Stimulated activated naive B cell treated with anti-CD40 and anti-IgM and Interleukin-4, amounts not matched to agents 10 μg/mL and 1 μg/mL and 100 μg/mL, for 72 hours (primary cell): ENCODE data around the gene IL4I1.
A peak's percentile ranks its signal among the peaks of the same experiment; 100 is the strongest.

ENCODE experiments used
- ATAC-seq, 2 donors: fragments of 150-1000 bp; cut with Tn5 transposase; replicated peaks; 2 replicates each; pipeline ENCODE4 v1.10.0; 2021; ENCODE audit warnings: moderate library complexity in 1 of 2
- DNase-seq: peaks from one replicate; pipeline ENCODE4 v3.0.0; 2021
- H3K27ac Mint-ChIP-seq: one replicate; pipeline ENCODE4 v1.8.0; 2022; ENCODE audit warnings: mild to moderate bottlenecking, mixed read lengths
- H3K27me3 Mint-ChIP-seq, 2 donors: one replicate each; pipeline ENCODE4 v1.8.0; 2022; ENCODE audit warnings: mixed read lengths in 2 of 2
- H3K36me3 Mint-ChIP-seq, 2 donors: one replicate each; pipeline ENCODE4 v1.8.0; 2022; ENCODE audit warnings: mixed read lengths in 2 of 2, mild to moderate bottlenecking in 1 of 2
- H3K4me1 Mint-ChIP-seq, 2 donors: one replicate each; pipeline ENCODE4 v1.8.0; 2022; ENCODE audit warnings: mixed read lengths in 2 of 2, mild to moderate bottlenecking in 1 of 2
- H3K4me3 Mint-ChIP-seq, 2 donors: one replicate each; pipeline ENCODE4 v1.8.0; 2022; ENCODE audit warnings: mild to moderate bottlenecking in 2 of 2, mixed read lengths in 2 of 2, moderate library complexity in 1 of 2
- H3K9me3 Mint-ChIP-seq, 2 donors: one replicate each; pipeline ENCODE4 v1.8.0; 2022; ENCODE audit warnings: mixed read lengths in 2 of 2, mild to moderate bottlenecking in 1 of 2

IL4I1 gene

GRCh38 chr19:49854378-49855263, 42.1 kb downstream of the IL4I1 start:
- no peak for DNase-seq
- peaks cover 29 to 43% of the 10 kb centered on the region in 2 donors for H3K36me3 Mint-ChIP-seq
- no peaks in the 10 kb centered on the region for H3K27me3 Mint-ChIP-seq
- peak overlapping the region in 1 of 2 donors; percentile 31 for H3K4me3 Mint-ChIP-seq
- peak overlapping the region; percentile 89 for H3K27ac Mint-ChIP-seq
- peaks cover 4 to 5% of the 10 kb centered on the region in 2 donors for H3K9me3 Mint-ChIP-seq
- no peak for ATAC-seq
- peaks cover 30 to 50% of the 10 kb centered on the region in 2 donors for H3K4me1 Mint-ChIP-seq

GRCh38 chr19:49853852-49854377, 42.8 kb downstream of the IL4I1 start:
- peaks cover 34 to 53% of the 10 kb centered on the region in 2 donors for H3K4me1 Mint-ChIP-seq
- no peaks in the 10 kb centered on the region for H3K27me3 Mint-ChIP-seq
- peak overlapping the region; percentile 89 for H3K27ac Mint-ChIP-seq
- peak overlapping the region in 1 of 2 donors; percentile 25 for H3K4me3 Mint-ChIP-seq
- DNase-seq, result no peak
- peaks cover 7 to 9% of the 10 kb centered on the region in 2 donors for H3K9me3 Mint-ChIP-seq
- no peak for ATAC-seq
- peaks cover 30 to 45% of the 10 kb centered on the region in 2 donors for H3K36me3 Mint-ChIP-seq

GRCh38 chr19:49852631-49853126, 44.0 kb downstream of the IL4I1 start:
- peaks cover 8 to 9% of the 10 kb centered on the region in 2 donors for H3K9me3 Mint-ChIP-seq
- no peak for ATAC-seq
- H3K4me3 Mint-ChIP-seq, result peak overlapping the region; percentile 81 to 84
- H3K27me3 Mint-ChIP-seq, result no peaks in the 10 kb centered on the region
- peaks cover 39 to 61% of the 10 kb centered on the region in 2 donors for H3K4me1 Mint-ChIP-seq
- peak overlapping the region; percentile 37 for H3K27ac Mint-ChIP-seq
- no peak for DNase-seq
- H3K36me3 Mint-ChIP-seq, result peaks cover 19 to 36% of the 10 kb centered on the region in 2 donors

- Mint-ChIP-seq H3K4me1 (peaks cover 41 to 61% of the 10 kb centered on the region in 2 donors), H3K4me3 (peak overlapping the region; percentile 81 to 84), H3K9me3 (peaks cover 8 to 9% of the 10 kb centered on the region in 2 donors), H3K36me3 (peaks cover 14 to 26% of the 10 kb centered on the region in 2 donors), H3K27me3 (no peaks in the 10 kb centered on the region), H3K27ac (peak overlapping the region; percentile 70)
- DNase-seq (no peak), ATAC-seq (peak; percentile 9 to 17)
Observed at GRCh38 chr19:49851456-49852259, 45.0 kb downstream of the IL4I1 start.

- H3K4me1 Mint-ChIP-seq, result peaks cover 42 to 57% of the 10 kb centered on the region in 2 donors
- DNase-seq (peak; percentile 86), ATAC-seq (peak; percentile 84 to 89)
- peaks cover 11 to 18% of the 10 kb centered on the region in 2 donors for H3K36me3 Mint-ChIP-seq
- peak within 1 kb of the TSS; percentile 97 for H3K27ac Mint-ChIP-seq
- peak within 1 kb of the TSS; percentile 90 to 96 for H3K4me3 Mint-ChIP-seq
- H3K27me3 Mint-ChIP-seq, result no peaks in the 10 kb centered on the region
- peaks cover 8 to 9% of the 10 kb centered on the region in 2 donors for H3K9me3 Mint-ChIP-seq
Observed at GRCh38 chr19:49850487-49851342, 46.0 kb downstream of the IL4I1 start, which contains the start of gene PTOV1. Gene PTOV1 (plus strand): TSS chr19:49851159.

- H3K27ac Mint-ChIP-seq, result peak overlapping the region; percentile 97
- peaks cover 8 to 9% of the 10 kb centered on the region in 2 donors for H3K9me3 Mint-ChIP-seq
Observed at GRCh38 chr19:49850221-49850486, 46.5 kb downstream of the IL4I1 start.

GRCh38 chr19:49849433-49850220, 47.1 kb downstream of the IL4I1 start:
- Mint-ChIP-seq H3K27me3 (no peaks in the 10 kb centered on the region), H3K9me3 (peaks cover 8 to 9% of the 10 kb centered on the region in 2 donors), H3K27ac (peak overlapping the region; percentile 97), H3K36me3 (peaks cover 7 to 12% of the 10 kb centered on the region in 2 donors), H3K4me1 (peaks cover 40 to 56% of the 10 kb centered on the region in 2 donors), H3K4me3 (peak overlapping the region; percentile 90 to 96)
- no peak for DNase-seq
- ATAC-seq, result no peak

More at GRCh38 chr19:49850221-49850486, 46.5 kb downstream of the IL4I1 start:
- ATAC-seq, result peak in 1 of 2 donors; percentile 0
- H3K4me3 Mint-ChIP-seq, result peak overlapping the region; percentile 90 to 96
- no peaks in the 10 kb centered on the region for H3K27me3 Mint-ChIP-seq
- peaks cover 38 to 55% of the 10 kb centered on the region in 2 donors for H3K4me1 Mint-ChIP-seq
- H3K36me3 Mint-ChIP-seq, result peaks cover 7 to 13% of the 10 kb centered on the region in 2 donors
- DNase-seq, result no peak

GRCh38 chr19:49848938-49849337, 47.7 kb downstream of the IL4I1 start:
- H3K9me3 Mint-ChIP-seq, result peaks cover 8 to 9% of the 10 kb centered on the region in 2 donors
- peaks cover 7 to 12% of the 10 kb centered on the region in 2 donors for H3K36me3 Mint-ChIP-seq
- ATAC-seq (no peak), DNase-seq (no peak)
- no peaks in the 10 kb centered on the region for H3K27me3 Mint-ChIP-seq
- peak overlapping the region; percentile 14 to 68 for H3K4me3 Mint-ChIP-seq
- H3K4me1 Mint-ChIP-seq, result peaks cover 40 to 61% of the 10 kb centered on the region in 2 donors
- H3K27ac Mint-ChIP-seq, result no peak overlapping the region

- no peak overlapping the region for H3K4me3 Mint-ChIP-seq
- peaks cover 40 to 61% of the 10 kb centered on the region in 2 donors for H3K4me1 Mint-ChIP-seq
- H3K27ac Mint-ChIP-seq, result peak overlapping the region; percentile 20
- H3K27me3 Mint-ChIP-seq, result no peaks in the 10 kb centered on the region
- ATAC-seq (no peak), DNase-seq (no peak)
- peaks cover 7 to 12% of the 10 kb centered on the region in 2 donors for H3K36me3 Mint-ChIP-seq
- H3K9me3 Mint-ChIP-seq, result peaks cover 8 to 9% of the 10 kb centered on the region in 2 donors
Observed at GRCh38 chr19:49847731-49848696, 48.7 kb downstream of the IL4I1 start.

- H3K4me1 Mint-ChIP-seq, result peaks cover 32 to 55% of the 10 kb centered on the region in 2 donors
- no peak overlapping the region for H3K27ac Mint-ChIP-seq
- peaks cover 8 to 9% of the 10 kb centered on the region in 2 donors for H3K9me3 Mint-ChIP-seq
- no peak overlapping the region for H3K4me3 Mint-ChIP-seq
- no peaks in the 10 kb centered on the region for H3K27me3 Mint-ChIP-seq
- DNase-seq (no peak), ATAC-seq (no peak)
- peaks cover 7 to 12% of the 10 kb centered on the region in 2 donors for H3K36me3 Mint-ChIP-seq
Observed at GRCh38 chr19:49846408-49846807, 50.3 kb downstream of the IL4I1 start.

- peaks cover 34 to 60% of the 10 kb centered on the region in 2 donors for H3K4me1 Mint-ChIP-seq
- peaks cover 12 to 16% of the 10 kb centered on the region in 2 donors for H3K36me3 Mint-ChIP-seq
- H3K4me3 Mint-ChIP-seq, result no peak overlapping the region
- ATAC-seq, result no peak
- no peak for DNase-seq
- peak overlapping the region; percentile 31 for H3K27ac Mint-ChIP-seq
- H3K27me3 Mint-ChIP-seq, result no peaks in the 10 kb centered on the region
- peaks cover 9 to 10% of the 10 kb centered on the region in 2 donors for H3K9me3 Mint-ChIP-seq
Observed at GRCh38 chr19:49845414-49845813, 51.3 kb downstream of the IL4I1 start.
